Measurements from ENCODE around the gene RPSA.

Gene RPSA

GRCh38 chr3:39420543-39420942 is 14.0 kb downstream of the RPSA start:
- Histone ChIP-seq H3K27me3 (ENCODE audit: insufficient read depth, low read length, poor library complexity, severe bottlenecking) (no peaks in the 10 kb centered on the region), H3K9me2 (replicated peaks; ENCODE audit: low read depth, low read length) (no peaks in the 10 kb centered on the region), H3K4me1 (ENCODE audit: insufficient read depth, low read length, poor library complexity, severe bottlenecking) (no peaks in the 10 kb centered on the region), H3K36me3 (ENCODE audit: insufficient read depth, low read length) (no peaks in the 10 kb centered on the region), H3K4me3 (ENCODE audit: low read length, poor library complexity, severe bottlenecking) (no peak overlapping the region), H3K79me2 (ENCODE audit: insufficient read depth, low read length) (no peaks in the 10 kb centered on the region), H3F3A (ENCODE audit: low read depth) (0 out of 2 replicates have a peak, but pooled peaks cover 9% of the 10 kb centered on the region), H4K20me1 (ENCODE audit: insufficient read depth, low read length, poor library complexity, severe bottlenecking) (no peaks in the 10 kb centered on the region), H3K9me3 (ENCODE audit: insufficient read depth, low read depth, low read length) (no peaks in the 10 kb centered on the region), H2AFZ (ENCODE audit: low read length) (no peak overlapping the region), H3K4me2 (ENCODE audit: low read depth, low read length, poor library complexity, severe bottlenecking) (no peak overlapping the region), H3K9ac (ENCODE audit: low read depth, low read length, poor library complexity, severe bottlenecking) (no peak overlapping the region)
- TF ChIP-seq CTCF (conservative IDR thresholded peaks at IDR 0.05; ENCODE audit: low read length), result no peak
- no peak for TF ChIP-seq EZH2phosphoT487 (IDR thresholded peaks at IDR 0.05; ENCODE audit: borderline replicate concordance)

- H3K9me2 ChIP-seq (replicated peaks; ENCODE audit: low read depth, low read length), result no peaks in the 10 kb centered on the region
- no peaks in the 10 kb centered on the region for H3K9me3 ChIP-seq (ENCODE audit: insufficient read depth, low read depth, low read length)
- TF ChIP-seq CTCF (conservative IDR thresholded peaks at IDR 0.05; ENCODE audit: low read length) (no peak), EZH2phosphoT487 (IDR thresholded peaks at IDR 0.05; ENCODE audit: borderline replicate concordance) (no peak)
- H3K79me2 ChIP-seq (ENCODE audit: insufficient read depth, low read length), result no peaks in the 10 kb centered on the region
- H3K9ac ChIP-seq (ENCODE audit: low read depth, low read length, poor library complexity, severe bottlenecking), result no peak overlapping the region
- no peak overlapping the region for H2AFZ ChIP-seq (ENCODE audit: low read length)
- no peaks in the 10 kb centered on the region for H3K36me3 ChIP-seq (ENCODE audit: insufficient read depth, low read length)
- H3K27me3 ChIP-seq (ENCODE audit: insufficient read depth, low read length, poor library complexity, severe bottlenecking), result no peaks in the 10 kb centered on the region
- H3K4me3 ChIP-seq (ENCODE audit: low read length, poor library complexity, severe bottlenecking), result no peak overlapping the region
- no peak overlapping the region for H3K4me2 ChIP-seq (ENCODE audit: low read depth, low read length, poor library complexity, severe bottlenecking)
- no peaks in the 10 kb centered on the region for H4K20me1 ChIP-seq (ENCODE audit: insufficient read depth, low read length, poor library complexity, severe bottlenecking)
- no peaks in the 10 kb centered on the region for H3F3A ChIP-seq (ENCODE audit: low read depth)
- no peaks in the 10 kb centered on the region for H3K4me1 ChIP-seq (ENCODE audit: insufficient read depth, low read length, poor library complexity, severe bottlenecking)
Measured at GRCh38 chr3:39423436-39423970, 17.0 kb downstream of the RPSA start.

- Histone ChIP-seq H3K4me3 (ENCODE audit: low read length, poor library complexity, severe bottlenecking) (no peak overlapping the region), H2AFZ (ENCODE audit: low read length) (no peak overlapping the region), H3F3A (ENCODE audit: low read depth) (no peaks in the 10 kb centered on the region), H3K9me2 (replicated peaks; ENCODE audit: low read depth, low read length) (no peaks in the 10 kb centered on the region), H3K9ac (ENCODE audit: low read depth, low read length, poor library complexity, severe bottlenecking) (no peak overlapping the region), H3K4me1 (ENCODE audit: insufficient read depth, low read length, poor library complexity, severe bottlenecking) (no peaks in the 10 kb centered on the region), H3K9me3 (ENCODE audit: insufficient read depth, low read depth, low read length) (no peaks in the 10 kb centered on the region), H3K4me2 (ENCODE audit: low read depth, low read length, poor library complexity, severe bottlenecking) (no peak overlapping the region), H3K36me3 (ENCODE audit: insufficient read depth, low read length) (no peaks in the 10 kb centered on the region), H3K27me3 (ENCODE audit: insufficient read depth, low read length, poor library complexity, severe bottlenecking) (no peaks in the 10 kb centered on the region), H4K20me1 (ENCODE audit: insufficient read depth, low read length, poor library complexity, severe bottlenecking) (no peaks in the 10 kb centered on the region), H3K79me2 (ENCODE audit: insufficient read depth, low read length) (no peaks in the 10 kb centered on the region)
- TF ChIP-seq CTCF (conservative IDR thresholded peaks at IDR 0.05; ENCODE audit: low read length) (no peak), EZH2phosphoT487 (IDR thresholded peaks at IDR 0.05; ENCODE audit: borderline replicate concordance) (no peak)
Measured at GRCh38 chr3:39426312-39426711, 19.8 kb downstream of the RPSA start.
